Astrocyte (in vitro differentiated cells and primary cell): Measurements from ENCODE around the gene TBCEL.

Experiments
- EZH2 ChIP-seq: IDR thresholded peaks from 2 replicates; pipeline ENCODE4 v1.6.1; 2012; ENCODE audit warnings: mild to moderate bottlenecking, low read length, inconsistent platforms; ENCODE audit not compliant: insufficient read depth
- TF ChIP-seq, protein P1 (sequence below): IDR thresholded peaks from 2 replicates; pipeline ENCODE4 v1.5.1; 2011; ENCODE audit warnings: low read depth, mild to moderate bottlenecking, inconsistent platforms, low read length, moderate library complexity; ENCODE audit not compliant: insufficient read depth

- TF ChIP-seq, protein P1, sequence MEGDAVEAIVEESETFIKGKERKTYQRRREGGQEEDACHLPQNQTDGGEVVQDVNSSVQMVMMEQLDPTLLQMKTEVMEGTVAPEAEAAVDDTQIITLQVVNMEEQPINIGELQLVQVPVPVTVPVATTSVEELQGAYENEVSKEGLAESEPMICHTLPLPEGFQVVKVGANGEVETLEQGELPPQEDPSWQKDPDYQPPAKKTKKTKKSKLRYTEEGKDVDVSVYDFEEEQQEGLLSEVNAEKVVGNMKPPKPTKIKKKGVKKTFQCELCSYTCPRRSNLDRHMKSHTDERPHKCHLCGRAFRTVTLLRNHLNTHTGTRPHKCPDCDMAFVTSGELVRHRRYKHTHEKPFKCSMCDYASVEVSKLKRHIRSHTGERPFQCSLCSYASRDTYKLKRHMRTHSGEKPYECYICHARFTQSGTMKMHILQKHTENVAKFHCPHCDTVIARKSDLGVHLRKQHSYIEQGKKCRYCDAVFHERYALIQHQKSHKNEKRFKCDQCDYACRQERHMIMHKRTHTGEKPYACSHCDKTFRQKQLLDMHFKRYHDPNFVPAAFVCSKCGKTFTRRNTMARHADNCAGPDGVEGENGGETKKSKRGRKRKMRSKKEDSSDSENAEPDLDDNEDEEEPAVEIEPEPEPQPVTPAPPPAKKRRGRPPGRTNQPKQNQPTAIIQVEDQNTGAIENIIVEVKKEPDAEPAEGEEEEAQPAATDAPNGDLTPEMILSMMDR: no peak
- no peak for TF ChIP-seq EZH2
These were observed 81.2 kb downstream of the TBCEL start for GRCh38 chr11:121105063-121105480.
